CD4-positive, alpha-beta T cell treated with Interleukin-17A for 4 hours (primary cell): ENCODE measurements around the gene FGF5.
"Not testable (repeated sequence)": the region's sequence is repeated elsewhere in the genome, so short reads cannot be mapped to it uniquely, and the experiment has no call there.

Source experiments
- DNase-seq: peaks from one replicate; pipeline ENCODE4 v3.0.0-alpha.2; 2020; ENCODE audit warnings: mixed read lengths

The FGF5 gene

GRCh38 chr4:80266253-80266901 lies at the start of gene FGF5:
Gene FGF5, plus strand, starts transcription at chr4:80266664. Its CDS starts 161 bp downstream, at chr4:80266825.
- peak; percentile 12 for DNase-seq

GRCh38 chr4:80219301-80220025 lies 47.0 kb upstream of the FGF5 start:
- no peak for DNase-seq

GRCh38 chr4:80220711-80221110 lies 45.8 kb upstream of the FGF5 start:
- DNase-seq = no peak

- no peak for DNase-seq
These were observed 45.3 kb upstream of the FGF5 start for GRCh38 chr4:80221161-80221560.

- no peak for DNase-seq
These were observed 40.9 kb upstream of the FGF5 start for GRCh38 chr4:80225595-80225994.

- DNase-seq = no peak
These were observed 40.4 kb upstream of the FGF5 start for GRCh38 chr4:80226094-80226493.

GRCh38 chr4:80228460-80228859 lies 38.0 kb upstream of the FGF5 start:
- DNase-seq = no peak

- DNase-seq = no peak
These were observed 37.3 kb upstream of the FGF5 start for GRCh38 chr4:80229128-80229527.

GRCh38 chr4:80229590-80229989 lies 36.9 kb upstream of the FGF5 start:
- no peak for DNase-seq

- no peak for DNase-seq
These were observed 35.3 kb upstream of the FGF5 start for GRCh38 chr4:80231180-80231579.

- DNase-seq = no peak
These were observed 33.6 kb upstream of the FGF5 start for GRCh38 chr4:80232707-80233370.

GRCh38 chr4:80233390-80233789 lies 33.1 kb upstream of the FGF5 start:
- no peak for DNase-seq

- no peak for DNase-seq
These were observed 31.0 kb upstream of the FGF5 start for GRCh38 chr4:80235451-80235850.

- DNase-seq = no peak
These were observed 28.5 kb upstream of the FGF5 start for GRCh38 chr4:80237992-80238391.

GRCh38 chr4:80239480-80240150 lies 26.8 kb upstream of the FGF5 start:
- DNase-seq = no peak

- no peak for DNase-seq
These were observed 25.5 kb upstream of the FGF5 start for GRCh38 chr4:80240976-80241375.

- DNase-seq = no peak
These were observed 23.0 kb upstream of the FGF5 start for GRCh38 chr4:80243274-80244018.

GRCh38 chr4:80247484-80247883 lies 19.0 kb upstream of the FGF5 start:
- not testable (repeated sequence) for DNase-seq

- DNase-seq = no peak
These were observed 17.3 kb upstream of the FGF5 start for GRCh38 chr4:80249144-80249543.

GRCh38 chr4:80252427-80252826 lies 14.0 kb upstream of the FGF5 start:
- DNase-seq = no peak

GRCh38 chr4:80252953-80253352 lies 13.5 kb upstream of the FGF5 start:
- no peak for DNase-seq

GRCh38 chr4:80253510-80253909 lies 13.0 kb upstream of the FGF5 start:
- DNase-seq = no peak

- DNase-seq = no peak
These were observed 12.3 kb upstream of the FGF5 start for GRCh38 chr4:80254114-80254513.
